NCI-H2196 treated with DMSO at 0.1 percent for 48 hours (cell line): Measurements from ENCODE around the gene SLC9A9.

Source experiments
- DNase-seq: peaks from one replicate; lab custom pipeline; 2025; ENCODE audit not compliant: unreplicated experiment; lab: John Stamatoyannopoulos, UW

Gene SLC9A9

DNA sequence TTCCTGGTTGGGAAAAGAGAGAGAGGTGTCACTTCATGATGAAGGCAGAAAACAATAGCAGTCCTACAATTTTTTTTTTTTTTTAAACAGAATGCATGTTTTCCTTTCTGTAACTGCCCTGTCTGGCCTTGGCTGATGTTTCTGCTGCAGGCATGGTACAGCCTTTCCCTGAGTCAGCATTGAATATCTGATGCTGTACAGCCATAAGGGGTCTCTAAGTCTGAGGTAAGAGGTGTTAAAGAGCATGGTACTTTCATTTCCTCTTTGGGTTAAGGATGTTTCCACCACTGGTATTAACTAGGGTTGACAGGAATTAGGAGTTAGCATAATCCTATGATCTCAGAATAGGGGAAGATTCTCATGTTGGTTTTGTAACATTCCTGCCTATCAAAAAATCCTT is 581.3 kb downstream of the SLC9A9 start:
- DNase-seq: no peak

DNA sequence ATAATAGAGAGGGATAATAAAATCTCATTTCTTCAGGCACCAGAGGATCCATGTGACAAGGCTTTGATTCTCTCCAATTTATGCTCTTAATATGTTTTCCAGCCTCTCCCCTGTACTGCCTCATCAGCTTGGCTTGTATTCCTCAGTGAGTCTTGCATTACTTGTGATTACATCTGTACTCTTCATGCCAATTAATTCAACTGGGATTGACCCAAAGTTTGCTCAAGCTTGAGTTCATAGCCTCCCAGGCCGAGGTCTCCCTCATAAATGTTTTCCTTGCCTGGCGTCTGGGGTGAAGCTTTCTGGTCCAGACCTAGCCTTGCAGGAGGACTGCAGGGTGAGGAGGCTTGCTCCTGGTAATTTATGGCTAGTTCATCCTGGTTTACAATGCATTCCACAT is 581.8 kb downstream of the SLC9A9 start:
- DNase-seq: no peak

GRCh38 chr3:143265501-143266070 is 582.7 kb downstream of the SLC9A9 start:
- DNase-seq: no peak

DNA sequence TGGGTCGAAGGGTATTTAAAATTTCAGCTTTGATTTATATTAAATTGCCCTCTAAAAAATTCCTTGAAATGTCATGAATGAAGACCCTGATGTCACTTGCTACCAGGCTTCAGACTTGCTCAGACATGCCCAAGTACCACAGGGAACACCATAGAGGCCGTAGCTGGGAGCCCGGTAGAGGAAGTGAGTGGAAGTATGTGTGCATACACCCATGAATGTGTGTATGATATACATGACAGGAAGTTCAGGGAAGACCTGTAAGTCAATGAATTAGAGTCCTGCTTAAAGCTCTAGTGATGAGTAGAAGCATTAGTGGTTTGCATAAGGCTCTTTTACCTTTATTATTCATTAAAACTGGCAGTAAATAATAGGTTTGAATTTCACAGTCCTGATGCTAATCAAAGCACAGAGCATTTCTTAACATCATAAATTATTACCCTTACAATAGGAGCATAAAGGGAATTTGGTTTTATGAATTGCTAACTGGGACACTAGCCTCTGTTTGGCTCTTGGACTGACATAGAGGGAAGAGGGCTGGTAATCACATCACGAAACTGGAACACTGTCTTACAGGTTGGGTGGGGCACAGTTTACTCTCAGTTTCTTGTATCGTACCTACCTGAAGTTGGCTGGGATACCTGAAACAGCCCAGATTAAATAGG is 584.3 kb downstream of the SLC9A9 start:
- DNase-seq: no peak

- DNase-seq: no peak
These were observed 586.4 kb downstream of the SLC9A9 start for GRCh38 chr3:143261848-143262247.

GRCh38 chr3:143258692-143259091 is 589.6 kb downstream of the SLC9A9 start:
- DNase-seq: no peak

DNA sequence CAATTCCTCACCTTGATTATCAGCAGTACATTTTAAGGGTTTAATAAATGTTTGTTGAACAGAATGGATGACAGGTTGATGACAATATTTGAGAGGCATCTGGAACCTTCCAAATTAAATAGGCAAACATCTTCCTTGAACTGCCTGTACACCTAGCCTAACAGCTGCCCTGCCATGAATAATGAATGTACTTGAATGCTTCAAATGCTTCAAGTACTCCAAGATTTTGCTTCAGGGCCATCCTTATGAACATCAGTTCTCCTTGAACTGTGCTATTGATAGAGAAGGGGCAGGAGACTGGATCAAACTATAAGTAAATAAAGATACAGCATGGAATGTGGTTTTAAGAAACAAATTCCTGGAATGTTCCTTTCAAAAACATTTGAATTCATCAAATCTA is 591.9 kb downstream of the SLC9A9 start:
- DNase-seq: no peak

DNA sequence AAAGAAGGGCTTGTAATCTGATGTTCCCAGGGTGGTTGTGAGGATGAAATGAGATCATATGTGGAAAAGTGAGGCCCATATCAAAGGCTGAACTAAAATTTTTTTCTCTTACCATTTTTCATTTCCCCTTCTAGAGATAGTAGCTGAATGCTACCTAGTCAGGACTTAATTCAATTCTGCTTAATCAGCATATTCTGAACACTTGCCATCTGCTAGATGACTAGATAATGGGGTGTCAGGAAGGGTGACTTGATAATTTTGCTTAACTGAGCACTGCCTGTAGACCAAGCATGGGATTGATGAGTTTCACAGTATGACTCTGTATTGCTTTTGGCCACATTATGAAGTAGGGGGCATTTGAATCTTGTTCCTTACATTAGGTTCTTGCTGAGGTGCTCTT is 592.5 kb downstream of the SLC9A9 start:
- no peak for DNase-seq

DNA sequence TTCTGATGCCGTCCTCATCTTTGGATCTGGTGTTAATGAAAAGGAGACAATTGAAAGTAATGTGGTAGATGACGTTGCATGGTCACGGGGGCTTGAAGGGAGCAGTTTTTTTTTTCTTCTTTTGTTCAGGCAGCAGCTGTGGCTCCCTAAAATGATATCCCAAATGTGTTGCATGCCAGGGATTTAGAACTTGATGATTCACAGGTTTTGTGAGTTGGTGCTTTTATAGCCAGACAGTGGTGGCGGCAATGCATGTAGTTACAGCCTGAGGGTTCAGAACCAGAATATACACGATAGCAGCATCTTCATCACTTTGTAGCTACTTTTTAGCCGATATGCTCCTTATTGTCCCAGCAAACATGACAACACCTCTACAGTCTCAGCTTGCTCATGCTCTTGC is 595.3 kb downstream of the SLC9A9 start:
- DNase-seq: no peak

DNA sequence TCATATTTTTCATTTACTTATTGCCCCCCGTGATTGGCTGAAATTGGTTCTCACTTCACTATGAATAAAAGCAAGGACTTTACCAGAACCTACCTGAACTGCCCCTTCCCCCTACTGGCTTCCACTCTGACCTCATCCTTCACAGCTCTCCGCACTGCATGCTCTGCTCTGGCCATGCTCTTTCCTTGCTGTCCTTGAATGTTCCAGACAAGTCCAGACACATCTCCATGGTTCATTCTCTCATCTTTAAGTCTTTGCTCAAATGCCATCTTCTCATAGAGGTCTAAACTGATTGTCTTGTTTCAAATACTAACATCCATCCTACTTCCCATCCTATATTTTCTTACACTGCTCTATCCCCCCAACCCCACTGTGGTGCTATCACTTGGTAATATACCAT is 599.3 kb downstream of the SLC9A9 start:
- no peak for DNase-seq

- no peak for DNase-seq
These were observed 601.2 kb downstream of the SLC9A9 start for GRCh38 chr3:143247073-143247472.

DNA sequence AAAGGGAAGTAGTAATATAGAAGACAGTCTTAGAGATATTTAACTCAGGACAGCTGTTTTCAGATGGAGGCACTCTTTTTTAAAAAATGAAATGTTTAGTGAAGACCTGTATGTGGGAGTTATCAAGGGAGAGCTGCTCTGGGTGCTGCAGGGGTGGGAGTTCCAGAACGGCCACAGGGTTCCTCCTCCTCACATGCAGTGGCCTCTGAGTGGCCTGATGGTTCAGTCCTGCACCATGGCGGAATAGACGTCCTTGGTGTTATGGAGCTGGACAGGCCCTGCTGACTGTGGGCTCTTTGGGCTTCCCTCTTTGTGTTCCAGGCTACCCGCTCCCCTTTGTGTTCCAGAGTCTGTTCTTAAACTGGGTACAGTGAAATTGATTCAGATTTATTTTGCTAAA is 602.6 kb downstream of the SLC9A9 start:
- DNase-seq: no peak

DNA sequence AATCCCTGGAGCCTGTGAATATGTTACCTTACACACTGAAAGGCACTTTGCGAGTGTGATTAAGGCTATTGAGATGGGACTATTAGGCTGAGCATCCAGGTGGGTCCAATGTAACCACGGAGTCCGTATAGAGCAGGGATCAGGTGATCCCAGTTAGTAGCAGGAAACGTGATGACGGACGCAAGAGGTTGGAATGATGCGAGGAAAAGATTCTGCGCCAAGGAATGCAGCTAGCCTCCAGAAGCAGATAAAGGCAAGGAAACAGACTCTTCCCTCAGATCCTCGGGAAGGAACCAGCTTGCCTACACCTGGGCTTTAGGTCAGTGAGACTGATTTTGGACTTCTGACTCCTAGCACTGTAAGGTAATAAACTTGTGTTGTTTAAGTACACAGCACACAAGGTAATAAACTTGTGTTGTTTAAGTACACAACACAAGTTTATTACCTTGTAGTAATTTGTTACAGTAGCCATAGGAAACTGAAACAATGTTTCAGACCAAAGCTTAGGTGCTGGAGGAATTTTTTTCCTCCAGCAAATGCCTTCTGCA is 603.7 kb downstream of the SLC9A9 start:
- no peak for DNase-seq

DNA sequence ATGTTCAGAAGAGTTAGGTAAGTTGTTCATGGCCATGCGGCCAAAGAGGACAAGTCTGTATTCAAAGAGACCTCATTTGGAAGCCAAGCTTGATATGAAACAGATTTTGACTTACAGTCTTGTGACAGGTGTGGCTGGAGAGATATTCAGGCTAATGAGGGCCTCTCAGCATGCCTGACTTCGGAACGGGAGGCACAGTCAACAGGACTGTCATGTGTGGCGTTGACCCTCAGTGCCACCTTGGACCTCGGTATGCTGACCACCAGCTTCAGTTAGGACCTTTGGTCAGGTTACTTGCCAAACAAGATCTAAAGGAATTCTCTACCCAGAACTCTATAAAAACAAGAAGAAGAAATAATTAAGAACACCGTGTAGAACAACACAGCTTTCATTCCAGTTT is 604.6 kb downstream of the SLC9A9 start:
- no peak for DNase-seq

- no peak for DNase-seq
These were observed 605.6 kb downstream of the SLC9A9 start for GRCh38 chr3:143242691-143243090.

DNA sequence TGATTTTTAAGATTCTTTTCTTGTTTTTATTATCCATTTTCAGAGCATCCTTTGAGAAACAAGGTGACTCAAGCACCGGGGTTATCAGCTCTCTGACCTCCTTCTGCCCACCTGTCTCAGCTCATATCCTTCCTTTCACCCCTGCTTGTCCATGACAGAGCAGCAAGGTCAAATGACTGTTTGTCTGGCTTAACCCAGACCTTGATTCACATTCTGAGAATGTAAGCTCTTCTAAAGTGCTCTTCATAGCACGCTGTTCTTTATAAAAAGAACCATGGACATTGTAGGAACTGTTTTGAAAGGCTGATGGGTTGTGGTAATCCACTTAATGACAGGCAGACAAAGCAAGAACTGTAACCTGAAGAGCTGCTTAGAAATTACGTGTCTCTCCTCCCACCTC is 606.2 kb downstream of the SLC9A9 start:
- DNase-seq: no peak

DNA sequence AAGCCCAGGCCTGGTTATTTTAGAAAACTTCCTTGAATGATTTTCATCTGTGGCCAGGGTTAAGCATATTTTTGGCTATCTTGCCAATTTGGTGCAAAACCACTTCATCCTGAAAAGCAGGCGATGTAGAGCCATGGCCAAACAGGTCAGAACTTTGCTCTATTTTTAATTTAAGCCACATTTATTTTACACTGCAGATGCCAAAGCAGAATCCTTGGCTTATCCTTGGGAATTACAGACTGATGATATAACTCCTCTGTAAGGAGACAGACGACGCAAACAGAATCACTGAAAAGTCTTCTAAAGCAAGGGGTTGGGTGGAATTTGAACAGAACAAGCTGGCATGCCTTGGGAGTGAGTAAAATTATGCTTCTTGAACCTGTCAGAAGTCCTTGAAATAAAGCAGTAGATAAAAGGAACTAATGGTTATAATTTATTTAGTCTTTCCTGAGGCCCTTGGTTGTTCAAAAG is 606.8 kb downstream of the SLC9A9 start:
- no peak for DNase-seq

DNA sequence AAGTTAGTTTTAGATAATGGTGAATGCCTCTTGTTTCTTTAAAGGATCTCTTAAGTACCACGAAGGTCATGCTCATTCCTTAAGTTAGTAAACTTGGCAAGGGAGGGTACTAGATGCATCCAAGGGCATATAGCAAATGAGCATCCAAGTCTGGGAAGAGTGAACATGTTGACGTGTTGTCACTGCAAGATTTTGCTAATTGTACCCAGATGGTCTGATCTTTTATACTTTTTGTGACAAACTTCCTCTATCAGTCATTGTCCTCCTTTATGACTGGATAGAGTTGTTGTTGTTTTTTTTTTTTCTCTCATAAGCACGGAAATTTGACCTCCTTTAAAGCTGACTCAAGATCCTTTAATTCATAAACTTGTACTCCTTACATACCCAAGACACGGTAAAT is 607.4 kb downstream of the SLC9A9 start:
- no peak for DNase-seq

DNA sequence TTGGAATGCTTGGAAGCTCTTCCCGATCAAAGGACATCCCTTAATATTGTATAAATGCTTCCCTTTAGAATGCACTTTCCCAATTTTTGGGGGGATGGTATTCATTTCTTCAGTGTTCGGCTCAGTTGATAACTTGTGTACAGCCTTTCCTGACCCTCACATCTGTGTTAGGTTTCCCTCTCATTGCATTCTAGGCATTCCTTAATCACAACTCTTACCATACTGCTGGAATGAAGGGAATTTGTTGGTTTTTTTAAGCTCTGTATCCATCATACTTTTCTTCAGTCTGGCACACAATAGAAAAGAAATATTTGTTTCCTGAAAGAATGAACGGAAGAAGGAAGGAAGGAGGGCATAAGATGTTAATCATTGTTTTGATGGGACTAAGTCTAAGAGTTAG is 609.2 kb downstream of the SLC9A9 start:
- no peak for DNase-seq

GRCh38 chr3:143237077-143237627 is 611.1 kb downstream of the SLC9A9 start:
- DNase-seq: no peak

DNA sequence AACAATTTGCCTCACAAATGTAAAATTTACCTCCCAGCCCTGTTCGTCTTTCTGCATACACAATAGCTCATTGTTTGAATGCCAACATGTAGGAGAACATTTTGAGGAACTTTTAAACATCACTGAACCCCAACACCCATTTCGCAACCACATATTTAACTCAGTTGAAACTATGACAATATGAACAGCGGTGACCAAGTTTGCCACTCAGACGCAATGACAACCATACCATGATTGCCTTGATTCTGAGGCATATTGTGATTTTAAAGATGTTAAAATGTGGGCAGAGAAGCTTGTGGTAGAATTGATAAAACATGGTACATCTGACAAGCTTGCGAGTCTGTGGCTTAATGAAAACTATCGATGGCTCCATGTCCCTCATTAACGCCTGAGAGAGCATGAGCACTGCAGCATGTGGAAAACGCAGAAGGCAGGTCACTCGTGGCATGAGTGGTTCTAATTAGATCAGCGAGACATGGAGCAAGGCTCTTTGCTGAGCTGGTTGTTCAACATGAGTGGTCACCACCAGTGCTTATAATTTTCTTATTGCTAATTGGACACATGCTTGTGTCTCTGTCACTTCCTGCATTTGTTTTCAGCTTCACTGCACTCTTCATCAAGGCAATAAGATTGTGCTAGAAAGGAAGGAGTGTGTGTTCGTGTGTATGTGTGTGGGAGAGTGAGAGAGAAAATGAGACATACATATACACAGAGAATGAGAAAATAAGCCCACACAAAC is 611.9 kb downstream of the SLC9A9 start:
- DNase-seq: no peak
